ENCODE results near the gene STPG1.

The STPG1 gene

GRCh38 chr1:24426744-24427544, 13.4 kb upstream of the STPG1 start:
- no peak for DNase-seq (ENCODE audit: low spot score)

GRCh38 chr1:24425922-24426321, 12.3 kb upstream of the STPG1 start:
- DNase-seq (ENCODE audit: low spot score): no peak

DNA sequence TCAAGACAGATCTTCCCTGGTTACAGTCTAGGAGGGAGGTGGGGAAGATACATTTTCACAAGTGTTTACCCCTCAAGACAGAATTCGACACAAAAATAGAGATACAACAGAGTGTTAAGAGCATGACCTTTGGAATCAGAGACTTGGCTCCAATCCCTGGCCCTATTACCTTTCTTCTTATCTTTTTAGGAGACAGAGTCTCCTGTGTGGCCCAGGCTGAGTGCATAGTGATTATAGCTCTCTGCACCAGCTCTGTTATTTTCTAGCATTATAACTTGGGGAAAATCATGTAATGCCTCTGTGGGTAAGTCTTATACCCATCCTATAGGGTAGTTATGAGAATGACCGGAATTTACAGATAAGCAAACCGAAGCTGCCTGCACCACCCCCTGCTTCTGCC, 11.9 kb upstream of the STPG1 start:
- no peak for DNase-seq (ENCODE audit: low spot score)

GRCh38 chr1:24424990-24425389, 11.4 kb upstream of the STPG1 start:
- no peak for DNase-seq (ENCODE audit: low spot score)

DNA sequence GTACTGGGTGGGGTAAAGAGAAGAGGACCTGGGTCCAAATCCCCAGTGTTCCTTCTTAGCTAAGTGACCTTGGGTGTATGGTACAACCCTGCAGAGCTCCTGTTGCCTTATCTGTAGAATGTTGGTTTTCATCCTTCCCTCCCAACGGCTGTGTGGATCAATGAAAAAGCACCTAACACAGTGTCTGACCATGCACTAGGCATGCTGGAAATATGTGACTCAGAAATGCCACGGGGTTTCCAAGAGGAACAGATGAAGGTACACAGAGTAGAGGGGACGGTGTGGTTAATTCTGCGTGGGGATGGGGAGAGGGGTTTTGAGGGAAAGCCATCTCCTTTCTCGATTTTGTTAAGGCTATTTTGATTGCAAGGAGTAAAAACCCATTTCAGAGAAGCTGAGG, 10.6 kb upstream of the STPG1 start:
- no peak for DNase-seq (ENCODE audit: low spot score)

DNA sequence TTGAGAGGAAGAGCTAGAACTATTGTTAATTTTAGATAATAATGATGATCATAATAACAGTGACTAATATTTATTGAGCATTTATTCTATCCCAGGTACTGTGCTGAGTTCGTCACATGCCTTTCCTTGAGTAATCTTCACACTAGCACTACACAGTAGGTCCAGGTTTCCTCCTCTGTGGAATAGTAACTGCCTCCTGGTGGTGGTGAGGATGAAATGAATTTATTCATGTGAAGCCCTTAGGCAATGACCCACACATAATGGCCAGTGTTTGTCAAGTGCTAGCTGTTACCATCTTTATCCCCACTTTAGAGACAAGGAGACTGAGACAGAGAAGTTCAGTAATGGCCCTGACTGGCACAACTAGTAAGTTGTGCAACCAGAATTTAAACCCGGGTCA, 7.9 kb upstream of the STPG1 start:
- DNase-seq (ENCODE audit: low spot score): no peak

DNA sequence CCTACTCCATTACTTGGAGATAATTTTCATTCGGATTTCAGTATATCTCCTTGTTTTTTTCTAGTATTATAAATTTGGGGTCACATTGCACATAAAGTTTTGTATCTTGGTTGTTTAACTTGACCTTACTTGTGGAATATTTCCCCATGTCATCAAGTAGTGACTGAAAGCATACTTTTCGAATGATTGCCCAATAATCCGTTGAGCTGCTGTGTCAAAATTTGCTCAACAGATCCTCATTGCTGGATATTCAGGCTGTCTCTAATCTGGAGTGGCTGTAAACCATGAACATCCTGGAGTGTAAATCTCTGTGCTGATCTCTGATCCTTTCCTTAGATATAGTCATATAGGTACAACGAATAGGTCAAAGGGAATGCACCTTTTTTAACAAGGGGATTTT, 7.0 kb upstream of the STPG1 start:
- DNase-seq (ENCODE audit: low spot score): no peak

DNA sequence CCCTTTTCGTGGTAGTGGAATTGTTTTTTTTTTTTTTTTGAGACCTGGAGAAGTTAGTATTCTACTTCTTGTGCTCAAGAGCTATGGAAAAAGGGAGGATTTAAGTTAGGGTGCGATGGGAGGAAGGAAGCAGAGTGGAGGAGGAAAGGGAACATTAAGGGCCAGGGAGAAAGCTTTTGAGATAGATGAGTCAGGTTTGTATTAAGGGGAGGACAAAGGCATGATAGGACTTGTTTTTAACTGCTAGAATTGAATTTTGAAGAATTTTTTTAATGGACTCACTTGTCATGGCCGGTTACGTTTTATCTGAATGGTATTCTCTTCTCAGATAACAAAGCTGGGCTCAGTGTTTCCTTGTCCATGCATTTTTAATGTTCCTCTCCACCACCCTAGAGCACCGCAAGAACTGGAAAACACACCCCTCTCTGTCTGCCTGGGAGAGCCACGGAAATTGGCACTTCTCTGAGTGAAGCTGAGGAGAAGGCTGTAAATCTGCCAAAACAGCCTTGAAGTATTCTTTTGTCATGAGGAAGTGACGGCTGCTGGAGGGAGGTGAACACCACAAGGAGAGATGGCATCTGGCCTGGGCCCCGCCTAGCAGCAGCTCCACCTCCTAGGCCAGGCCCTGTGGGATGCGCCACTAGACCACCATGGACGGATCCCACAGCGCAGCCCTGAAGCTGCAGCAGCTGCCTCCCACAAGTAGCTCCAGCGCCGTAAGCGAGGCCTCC, 5.5 kb upstream of the STPG1 start:
- no peak for DNase-seq (ENCODE audit: low spot score)

DNA sequence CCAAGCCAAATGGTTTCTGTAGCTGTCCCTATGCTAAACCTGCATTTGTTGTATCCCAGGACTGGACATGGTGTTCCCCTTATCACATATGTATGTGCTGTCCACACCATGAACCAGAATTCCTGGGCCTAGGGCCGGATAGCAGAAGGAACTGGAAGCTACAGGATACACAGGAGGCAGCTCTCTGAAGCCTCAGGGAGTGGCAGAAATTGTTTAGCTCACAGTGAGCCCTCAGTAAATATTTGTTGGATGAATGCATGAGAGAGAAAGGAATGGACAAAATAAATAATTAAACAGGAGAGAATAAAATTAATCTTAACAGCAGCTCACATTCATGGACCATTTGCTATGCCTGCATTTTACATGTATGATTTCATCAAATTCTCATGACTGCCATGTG, 4.1 kb upstream of the STPG1 start:
- peak; percentile 25 for DNase-seq (ENCODE audit: low spot score)

GRCh38 chr1:24416666-24417391, 3.2 kb upstream of the STPG1 start:
- peak; percentile 85 for DNase-seq (ENCODE audit: low spot score)

DNA sequence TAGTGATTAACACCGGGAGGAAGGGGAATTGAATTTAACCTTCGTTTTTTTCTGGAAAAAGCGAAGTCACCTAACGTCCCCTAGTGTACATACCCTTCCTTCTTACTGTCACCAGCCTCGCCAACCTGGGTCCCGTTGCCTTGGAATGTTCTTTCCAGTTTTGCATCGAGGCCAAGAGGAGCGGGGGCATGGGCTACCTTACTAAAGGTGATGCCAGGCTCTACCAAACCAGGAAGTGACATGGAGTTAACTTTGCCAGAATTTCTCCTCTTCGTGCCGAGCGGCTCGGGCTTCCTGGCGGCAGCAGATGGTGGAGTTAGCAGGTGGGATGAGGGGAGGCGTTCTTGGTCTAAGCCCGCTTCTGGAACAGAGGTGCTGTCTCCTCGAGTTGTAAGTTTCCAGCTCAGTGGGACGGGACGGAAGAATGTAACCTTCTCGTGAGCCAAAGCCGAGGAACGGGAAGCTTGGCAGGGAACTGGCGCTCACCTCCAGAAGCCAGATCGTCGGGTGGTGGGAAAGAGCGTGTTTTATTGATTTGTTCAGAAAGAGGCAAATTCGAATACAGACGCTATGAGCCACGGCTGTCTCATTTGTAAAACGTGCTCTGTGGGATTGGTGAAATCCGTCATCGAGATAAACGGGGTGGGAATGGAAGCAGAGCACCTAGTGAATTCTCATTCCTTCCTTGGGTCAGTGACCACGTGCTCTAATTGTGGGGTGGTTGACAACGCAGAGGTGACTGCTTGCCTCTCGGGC, 2.5 kb upstream of the STPG1 start:
- no peak for DNase-seq (ENCODE audit: low spot score)

DNA sequence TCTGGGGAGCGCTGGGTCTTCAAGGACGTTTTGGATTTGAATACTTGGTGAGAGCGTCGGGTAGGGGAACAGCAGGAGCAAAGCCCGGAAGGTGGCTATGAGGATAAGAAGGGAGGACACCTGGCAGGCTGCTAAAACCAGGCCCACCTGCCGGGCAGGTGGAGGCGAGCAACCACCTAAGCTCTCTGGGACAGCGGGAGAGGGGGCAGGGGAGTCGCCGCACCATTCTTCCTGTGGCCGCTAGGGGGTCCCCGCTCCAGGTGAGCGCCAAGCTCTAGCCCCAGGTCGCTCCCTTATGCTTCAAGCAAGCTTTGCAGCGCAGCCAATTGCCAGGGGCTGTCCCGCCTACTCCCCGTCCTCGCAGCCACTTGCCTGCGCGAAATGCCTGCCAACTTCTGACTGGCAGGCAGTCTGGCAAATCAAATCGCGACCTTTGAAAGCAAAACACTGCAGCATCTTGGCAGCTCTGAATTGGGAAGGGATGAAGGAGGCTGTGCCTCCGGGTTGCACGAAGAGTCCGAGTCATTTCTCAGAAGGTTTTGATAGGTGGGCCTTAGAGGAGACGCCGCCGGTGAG, 1.8 kb upstream of the STPG1 start, which contains the start of gene NIPAL3:
TSS of gene NIPAL3 (plus strand) at position 469 of the 576 bp plus-strand sequence. CDS start 3,746 bp downstream, outside the sequence.
- DNase-seq (ENCODE audit: low spot score): peak; percentile 95

DNA sequence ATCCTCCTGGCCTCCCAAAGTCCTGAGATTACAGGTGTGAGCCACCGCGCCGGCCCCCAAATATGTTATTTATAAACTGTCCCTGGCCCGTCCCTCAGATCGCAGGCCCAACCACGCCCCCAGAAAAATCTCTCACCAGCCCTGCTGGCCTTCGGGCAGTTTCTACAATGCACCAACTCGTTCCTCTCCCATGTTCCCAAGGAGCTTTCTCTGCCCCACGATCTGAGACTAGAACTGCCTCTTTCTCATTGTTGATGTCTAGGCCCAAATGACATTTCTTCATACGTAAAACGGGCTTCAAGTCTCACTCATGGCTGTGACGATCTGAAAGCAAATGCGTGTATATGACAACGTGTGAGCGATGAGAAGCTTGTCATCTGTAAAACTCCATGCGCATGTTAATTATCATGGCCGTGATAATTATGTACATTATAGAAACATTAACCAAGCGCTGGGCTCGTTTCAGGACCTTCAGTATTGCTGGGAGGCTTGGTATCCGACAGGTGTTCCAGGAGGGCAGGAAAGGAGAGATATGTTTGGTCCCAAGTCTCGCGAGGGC, 1.3 kb upstream of the STPG1 start:
- no peak for DNase-seq (ENCODE audit: low spot score)

DNA sequence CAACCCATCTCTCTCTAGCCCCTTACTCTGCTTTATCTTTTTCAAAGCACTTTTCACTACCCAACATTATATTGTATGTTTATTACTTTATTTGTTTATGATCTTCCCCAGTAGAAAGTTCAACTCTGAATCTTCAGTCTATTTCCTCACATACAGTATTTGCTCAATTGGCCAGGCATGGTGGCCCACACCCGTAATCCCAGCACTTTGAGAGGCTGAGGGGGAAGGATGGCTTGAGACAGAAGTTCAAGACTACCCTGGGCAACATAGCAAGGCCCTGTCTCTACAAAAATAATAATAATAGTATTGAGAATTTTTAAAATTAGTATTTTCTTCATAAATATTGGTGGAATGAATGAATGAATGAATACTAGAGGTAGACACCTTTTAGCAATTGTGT, 1.2 kb downstream of the STPG1 start:
- DNase-seq (ENCODE audit: low spot score): no peak

GRCh38 chr1:24411963-24412362, 1.6 kb downstream of the STPG1 start:
- DNase-seq (ENCODE audit: low spot score): no peak

DNA sequence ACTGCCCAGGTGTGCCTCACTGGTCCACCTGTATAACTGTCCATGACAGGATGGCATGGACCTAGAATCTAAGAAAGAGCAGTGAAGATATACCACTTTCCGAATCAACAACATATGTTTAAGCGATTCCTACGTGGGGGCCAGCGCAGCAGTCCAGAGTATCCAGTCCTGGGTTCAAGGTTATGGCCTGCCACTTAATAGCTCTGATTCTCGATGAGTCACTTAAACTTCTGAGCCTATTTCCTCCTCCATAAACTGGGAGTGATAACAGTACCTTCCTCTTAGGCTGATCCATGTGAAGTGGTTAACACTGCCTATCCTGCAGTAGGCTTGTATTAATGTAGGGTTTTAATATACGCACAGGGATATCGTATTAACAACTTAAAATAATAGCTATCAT, 2.8 kb downstream of the STPG1 start:
- DNase-seq (ENCODE audit: low spot score): no peak

GRCh38 chr1:24409535-24409934, 4.0 kb downstream of the STPG1 start:
- peak; percentile 61 for DNase-seq (ENCODE audit: low spot score)

GRCh38 chr1:24406788-24407187, 6.8 kb downstream of the STPG1 start:
- DNase-seq (ENCODE audit: low spot score): no peak

- DNase-seq (ENCODE audit: low spot score): no peak
Observed at GRCh38 chr1:24403806-24404205, 9.8 kb downstream of the STPG1 start.

DNA sequence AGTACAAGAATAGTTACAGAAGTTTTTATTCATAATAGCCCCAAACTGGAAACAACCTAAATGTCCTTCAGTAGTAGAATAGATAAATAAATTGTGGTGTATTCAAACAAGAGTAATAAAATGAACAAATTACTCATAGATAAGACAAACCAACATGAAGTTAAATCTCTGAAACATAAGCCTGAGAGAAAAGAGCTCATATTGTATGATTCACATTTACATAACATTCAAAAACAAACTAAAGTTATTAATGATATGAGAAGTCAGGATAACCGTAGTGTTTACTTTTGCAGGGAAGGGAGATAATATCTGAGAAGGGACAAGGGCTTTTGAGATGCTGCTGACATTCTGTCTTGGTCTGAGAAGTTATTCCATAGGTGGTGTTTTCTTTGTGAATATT, 13.5 kb downstream of the STPG1 start:
- no peak for DNase-seq (ENCODE audit: low spot score)

DNA sequence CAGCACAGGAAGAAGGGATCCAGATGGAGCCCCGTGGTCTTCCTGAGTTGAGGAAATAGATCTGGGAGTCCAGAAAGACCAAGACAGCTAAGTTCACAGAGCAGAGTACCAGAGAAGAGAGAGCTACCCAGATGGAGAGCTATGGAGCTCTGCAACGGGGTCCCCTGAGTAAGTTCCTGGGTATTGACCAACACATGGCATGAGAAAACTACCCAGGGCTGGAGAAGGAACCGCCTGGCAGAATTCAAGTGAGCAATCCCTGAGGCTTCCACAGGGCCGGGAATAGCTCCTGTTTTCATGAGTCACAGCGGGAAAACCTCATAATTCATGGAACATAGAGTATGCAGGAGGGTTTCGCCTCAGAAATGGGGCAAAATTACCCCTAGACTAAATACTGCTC, 19.7 kb downstream of the STPG1 start:
- peak; percentile 83 for DNase-seq (ENCODE audit: low spot score)
